Osteocyte (in vitro differentiated cells): ENCODE results near the gene MYO1G. TPM values are rescaled to one million over a fixed set of nuclear protein-coding genes. Genes with fewer than 3 reads are reported as not detected.

Source experiments
- DNase-seq: peaks from one replicate; pipeline ENCODE4 v3.0.0; 2021; ENCODE audit warnings: mixed read lengths; ENCODE audit not compliant: unreplicated experiment; ENCODE audit errors: extremely low spot score
- H3K27ac Mint-ChIP-seq: one replicate; pipeline ENCODE4 v1.8.0; 2021; ENCODE audit warnings: mild to moderate bottlenecking, mixed read lengths; ENCODE audit not compliant: unreplicated experiment
- H3K27me3 Mint-ChIP-seq: one replicate; pipeline ENCODE4 v1.8.0; 2021; ENCODE audit warnings: mixed read lengths; ENCODE audit not compliant: unreplicated experiment
- H3K36me3 Mint-ChIP-seq: one replicate; pipeline ENCODE4 v1.8.0; 2021; ENCODE audit warnings: mixed read lengths; ENCODE audit not compliant: unreplicated experiment
- H3K4me1 Mint-ChIP-seq: one replicate; pipeline ENCODE4 v1.8.0; 2021; ENCODE audit warnings: mixed read lengths; ENCODE audit not compliant: unreplicated experiment
- H3K4me3 Mint-ChIP-seq: one replicate; pipeline ENCODE4 v1.8.0; 2021; ENCODE audit warnings: mild to moderate bottlenecking, moderate library complexity, mixed read lengths; ENCODE audit not compliant: unreplicated experiment
- H3K9me3 Mint-ChIP-seq: one replicate; pipeline ENCODE4 v1.8.0; 2021; ENCODE audit warnings: mixed read lengths; ENCODE audit not compliant: unreplicated experiment
- total RNA-seq: library from RNA; stranded (reverse); gene quantifications from 2 replicates; pipeline ENCODE4 v1.2.1, GENCODE V29; 2021
- TF ChIP-seq, protein P1 (sequence below): fragments of 200-600 bp; sonication (generic); IDR thresholded peaks from 2 replicates; pipeline ENCODE4 v1.5.0; 2021; ENCODE audit warnings: antibody characterized with exemption, mild to moderate bottlenecking, moderate library complexity

Gene MYO1G
- total RNA-seq, 1 donor from 2014 or later = 0.05 TPM

DNA sequence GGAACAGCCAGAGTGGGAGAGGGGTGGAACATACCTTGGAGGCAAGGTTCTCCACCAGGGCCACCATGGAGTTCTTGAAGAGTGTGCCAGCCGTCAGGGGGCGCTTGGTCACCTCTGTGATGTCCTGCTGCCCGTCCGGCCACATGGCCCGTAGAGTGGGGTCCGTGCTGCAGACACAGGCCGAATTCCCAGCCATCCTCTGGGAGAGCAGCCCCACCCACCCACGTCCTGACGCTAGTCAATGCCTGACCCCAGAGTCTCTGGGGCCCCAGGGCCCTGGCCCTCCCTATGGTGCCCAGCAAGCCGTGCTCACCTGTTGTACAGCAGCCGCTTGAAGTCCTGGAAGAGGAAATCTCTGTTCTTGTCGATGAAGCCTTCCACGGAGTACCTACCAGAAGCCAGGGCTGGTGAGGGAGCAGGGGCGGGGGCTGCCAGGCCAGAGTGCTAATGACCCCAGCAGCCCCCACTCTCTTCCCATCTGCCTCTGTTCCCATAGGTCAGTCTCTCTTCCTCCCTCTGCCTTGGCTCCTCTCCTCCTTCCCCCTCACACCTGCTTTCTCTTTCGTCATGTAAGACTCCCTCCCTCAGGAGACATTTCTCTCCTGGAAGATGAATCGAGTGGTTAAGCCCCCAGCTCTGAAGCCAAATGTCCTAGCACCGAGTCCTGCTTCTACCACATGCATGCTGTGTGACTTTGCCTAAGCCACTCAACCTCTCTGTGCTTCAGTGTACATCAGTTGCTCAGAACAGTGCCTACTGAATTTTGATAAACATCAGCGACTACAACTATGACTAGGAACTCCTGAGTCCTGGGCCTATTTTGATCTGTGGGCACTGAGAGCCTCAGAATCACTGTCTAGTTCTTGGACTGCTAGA is 11.0 kb downstream of the MYO1G start:
- Mint-ChIP-seq H3K4me3 (no peak overlapping the region), H3K27me3 (no peaks in the 10 kb centered on the region), H3K36me3 (no peaks in the 10 kb centered on the region), H3K9me3 (no peaks in the 10 kb centered on the region), H3K27ac (no peak overlapping the region), H3K4me1 (no peaks in the 10 kb centered on the region)
- TF ChIP-seq, protein P1, sequence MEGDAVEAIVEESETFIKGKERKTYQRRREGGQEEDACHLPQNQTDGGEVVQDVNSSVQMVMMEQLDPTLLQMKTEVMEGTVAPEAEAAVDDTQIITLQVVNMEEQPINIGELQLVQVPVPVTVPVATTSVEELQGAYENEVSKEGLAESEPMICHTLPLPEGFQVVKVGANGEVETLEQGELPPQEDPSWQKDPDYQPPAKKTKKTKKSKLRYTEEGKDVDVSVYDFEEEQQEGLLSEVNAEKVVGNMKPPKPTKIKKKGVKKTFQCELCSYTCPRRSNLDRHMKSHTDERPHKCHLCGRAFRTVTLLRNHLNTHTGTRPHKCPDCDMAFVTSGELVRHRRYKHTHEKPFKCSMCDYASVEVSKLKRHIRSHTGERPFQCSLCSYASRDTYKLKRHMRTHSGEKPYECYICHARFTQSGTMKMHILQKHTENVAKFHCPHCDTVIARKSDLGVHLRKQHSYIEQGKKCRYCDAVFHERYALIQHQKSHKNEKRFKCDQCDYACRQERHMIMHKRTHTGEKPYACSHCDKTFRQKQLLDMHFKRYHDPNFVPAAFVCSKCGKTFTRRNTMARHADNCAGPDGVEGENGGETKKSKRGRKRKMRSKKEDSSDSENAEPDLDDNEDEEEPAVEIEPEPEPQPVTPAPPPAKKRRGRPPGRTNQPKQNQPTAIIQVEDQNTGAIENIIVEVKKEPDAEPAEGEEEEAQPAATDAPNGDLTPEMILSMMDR = peak; percentile 29
- no peak for DNase-seq

GRCh38 chr7:44966731-44967538 is 11.9 kb downstream of the MYO1G start:
- TF ChIP-seq, protein P1 = no peak
- no peaks in the 10 kb centered on the region for H3K36me3 Mint-ChIP-seq
- H3K27ac Mint-ChIP-seq = no peak overlapping the region
- H3K4me3 Mint-ChIP-seq = no peak overlapping the region
- DNase-seq = no peak
- H3K9me3 Mint-ChIP-seq = no peaks in the 10 kb centered on the region
- no peaks in the 10 kb centered on the region for H3K4me1 Mint-ChIP-seq
- H3K27me3 Mint-ChIP-seq = no peaks in the 10 kb centered on the region

DNA sequence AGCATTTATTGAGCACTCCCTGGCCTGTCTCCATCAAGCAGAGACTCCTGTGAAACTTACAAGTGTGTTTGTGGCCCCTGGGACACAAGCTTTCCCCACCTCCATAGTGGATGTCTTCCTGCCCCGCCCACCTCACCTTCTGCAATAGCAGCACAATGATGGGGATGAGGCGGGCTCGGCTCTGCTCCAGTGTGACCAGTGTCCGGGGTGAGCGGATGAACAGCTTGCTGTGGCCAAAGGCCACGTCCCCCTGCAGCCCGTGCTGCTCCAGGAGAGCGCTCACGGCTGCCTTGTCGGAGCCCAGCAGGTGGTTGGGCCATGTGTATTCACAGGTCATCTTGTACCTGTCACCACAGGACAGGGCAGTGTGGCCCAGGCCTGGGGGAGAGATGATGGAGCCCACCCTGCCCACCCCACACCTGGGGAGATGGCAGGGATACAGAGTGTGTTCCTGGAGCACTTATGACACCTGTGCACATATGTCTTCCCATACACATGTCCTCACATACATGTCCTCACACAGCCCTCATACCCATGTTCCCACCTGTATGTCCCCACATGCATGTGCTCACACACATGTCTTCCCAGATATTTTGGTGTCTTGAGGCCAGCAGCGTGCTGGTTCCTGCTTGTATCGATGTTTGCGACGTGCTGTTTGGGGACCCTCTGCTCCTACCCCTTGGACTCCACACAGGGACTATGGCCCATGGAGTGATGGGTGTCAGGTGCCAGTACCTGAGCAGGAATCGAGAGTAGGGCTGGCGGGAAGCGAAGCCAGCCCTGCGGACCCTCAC is 12.7 kb downstream of the MYO1G start:
- TF ChIP-seq, protein P1 = no peak
- Mint-ChIP-seq H3K4me3 (no peak overlapping the region), H3K36me3 (no peaks in the 10 kb centered on the region), H3K4me1 (no peaks in the 10 kb centered on the region), H3K27ac (no peak overlapping the region), H3K27me3 (no peaks in the 10 kb centered on the region), H3K9me3 (no peaks in the 10 kb centered on the region)
- DNase-seq = no peak

GRCh38 chr7:44965441-44965903 is 13.3 kb downstream of the MYO1G start:
- no peaks in the 10 kb centered on the region for H3K27me3 Mint-ChIP-seq
- no peaks in the 10 kb centered on the region for H3K36me3 Mint-ChIP-seq
- H3K27ac Mint-ChIP-seq = no peak overlapping the region
- H3K9me3 Mint-ChIP-seq = no peaks in the 10 kb centered on the region
- H3K4me3 Mint-ChIP-seq = no peak overlapping the region
- DNase-seq = no peak
- TF ChIP-seq, protein P1 = no peak
- no peaks in the 10 kb centered on the region for H3K4me1 Mint-ChIP-seq
